MM.1S (cell line): Measurements from ENCODE around the gene NOL4.
"Not testable (repeated sequence)": the region's sequence is repeated elsewhere in the genome, so short reads cannot be mapped to it uniquely, and the experiment has no call there.

Source experiments
- CTCF ChIP-seq: fragments of 300-600 bp; sonication (generic); IDR thresholded peaks from 2 replicates; pipeline ENCODE4 v1.5.1; 2016; ENCODE audit warnings: antibody characterized with exemption, low read length, mixed read lengths
- EZH2 ChIP-seq: fragments of 300-600 bp; sonication (generic); optimal IDR thresholded peaks from 2 replicates; pipeline ENCODE3; 2017; ENCODE audit warnings: low read depth, mild to moderate bottlenecking, antibody characterized with exemption, low read length, mixed read lengths
- EZH2phosphoT487 ChIP-seq: fragments of 300-600 bp; sonication (generic); IDR thresholded peaks from 2 replicates; pipeline ENCODE4 v1.6.1; 2018; ENCODE audit warnings: antibody characterized with exemption, low read length

GRCh38 chr18:34266029-34266428, 41.3 kb upstream of the NOL4 start:
- TF ChIP-seq EZH2, CTCF, EZH2phosphoT487: not testable (repeated sequence)
